Measurements from ENCODE around the gene C20orf144.
"Not testable (repeated sequence)": the region's sequence is repeated elsewhere in the genome, so short reads cannot be mapped to it uniquely, and the experiment has no call there.

The C20orf144 gene

DNA sequence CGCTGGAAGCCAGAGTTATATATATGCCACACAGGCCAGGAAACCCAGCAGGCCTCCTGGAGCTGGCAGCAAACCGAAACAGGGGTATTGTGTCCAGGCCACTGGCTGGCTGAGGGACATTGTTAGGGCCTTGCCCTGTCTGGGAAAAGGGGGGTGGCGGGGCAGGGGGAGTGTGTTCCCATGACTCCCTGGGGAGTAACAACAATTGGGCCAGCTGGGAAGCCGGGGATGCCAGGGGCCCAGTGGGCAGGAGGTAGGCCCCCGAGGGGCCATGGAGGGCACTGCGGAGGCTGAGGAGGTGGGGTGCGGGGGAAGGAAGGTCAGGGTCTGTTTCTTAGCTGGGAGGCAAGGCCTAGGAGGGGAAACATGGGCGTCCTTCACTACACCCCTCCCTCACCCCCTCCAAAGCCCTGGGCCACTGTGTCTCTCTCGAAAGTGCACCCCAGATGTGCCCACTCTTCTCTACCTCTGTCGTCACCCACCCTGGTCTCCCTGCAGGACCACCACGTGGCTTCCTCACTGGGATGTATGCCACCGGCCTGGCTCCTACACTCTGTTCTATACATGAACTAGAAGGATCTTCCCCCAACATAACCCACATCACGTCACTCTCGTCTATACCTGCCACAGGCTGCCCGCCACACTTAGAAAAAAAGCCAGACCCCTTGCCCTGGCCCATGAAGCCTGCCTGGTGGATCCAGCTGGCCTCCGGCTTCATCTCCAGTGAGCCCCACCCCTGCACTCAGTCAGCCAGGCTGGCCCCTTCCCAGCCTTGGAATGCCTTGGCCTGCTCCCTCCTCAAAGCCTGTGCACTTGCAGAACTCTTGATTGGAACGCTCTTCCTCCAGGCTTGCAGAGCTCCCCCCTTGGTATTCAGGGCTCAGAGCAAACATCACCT lies 31.9 kb downstream of the C20orf144 start:
- no peak for DNase-seq (ENCODE audit: low read depth)
- TF ChIP-seq, protein P1, sequence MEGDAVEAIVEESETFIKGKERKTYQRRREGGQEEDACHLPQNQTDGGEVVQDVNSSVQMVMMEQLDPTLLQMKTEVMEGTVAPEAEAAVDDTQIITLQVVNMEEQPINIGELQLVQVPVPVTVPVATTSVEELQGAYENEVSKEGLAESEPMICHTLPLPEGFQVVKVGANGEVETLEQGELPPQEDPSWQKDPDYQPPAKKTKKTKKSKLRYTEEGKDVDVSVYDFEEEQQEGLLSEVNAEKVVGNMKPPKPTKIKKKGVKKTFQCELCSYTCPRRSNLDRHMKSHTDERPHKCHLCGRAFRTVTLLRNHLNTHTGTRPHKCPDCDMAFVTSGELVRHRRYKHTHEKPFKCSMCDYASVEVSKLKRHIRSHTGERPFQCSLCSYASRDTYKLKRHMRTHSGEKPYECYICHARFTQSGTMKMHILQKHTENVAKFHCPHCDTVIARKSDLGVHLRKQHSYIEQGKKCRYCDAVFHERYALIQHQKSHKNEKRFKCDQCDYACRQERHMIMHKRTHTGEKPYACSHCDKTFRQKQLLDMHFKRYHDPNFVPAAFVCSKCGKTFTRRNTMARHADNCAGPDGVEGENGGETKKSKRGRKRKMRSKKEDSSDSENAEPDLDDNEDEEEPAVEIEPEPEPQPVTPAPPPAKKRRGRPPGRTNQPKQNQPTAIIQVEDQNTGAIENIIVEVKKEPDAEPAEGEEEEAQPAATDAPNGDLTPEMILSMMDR (IDR thresholded peaks at IDR 0.05; ENCODE audit: low read depth, low read length, missing control alignments) = no peak
- H3K4me3 ChIP-seq (ENCODE audit: low read depth, low read length) = no peak overlapping the region
- in situ Hi-C loops (cut with HindIII; ENCODE audit: low sequenced_read_pairs) = no loop called here

DNA sequence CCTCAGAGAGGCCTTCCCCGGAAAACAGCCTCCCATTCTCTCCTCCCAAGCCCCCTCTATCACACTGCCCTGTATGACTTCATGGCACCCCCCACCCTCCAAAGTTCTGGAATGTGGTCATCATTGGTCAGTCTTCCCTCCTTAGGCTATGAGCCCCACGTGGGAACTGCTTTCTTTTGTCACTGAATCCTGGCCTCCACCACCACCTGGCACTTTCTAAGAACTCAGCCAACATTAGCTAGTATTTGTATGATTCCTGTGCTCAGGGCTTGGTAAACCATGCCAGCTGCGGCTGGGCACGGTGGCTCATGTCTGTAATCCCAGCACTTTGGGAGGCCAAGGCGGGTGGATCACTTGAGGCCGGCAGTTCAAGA lies 32.5 kb downstream of the C20orf144 start:
- DNase-seq (ENCODE audit: low read depth) = no peak
- in situ Hi-C loops (cut with HindIII; ENCODE audit: low sequenced_read_pairs) = no loop called here
- H3K4me3 ChIP-seq (ENCODE audit: low read depth, low read length) = no peak overlapping the region
- TF ChIP-seq, protein P1 (IDR thresholded peaks at IDR 0.05; ENCODE audit: low read depth, low read length, missing control alignments) = no peak

DNA sequence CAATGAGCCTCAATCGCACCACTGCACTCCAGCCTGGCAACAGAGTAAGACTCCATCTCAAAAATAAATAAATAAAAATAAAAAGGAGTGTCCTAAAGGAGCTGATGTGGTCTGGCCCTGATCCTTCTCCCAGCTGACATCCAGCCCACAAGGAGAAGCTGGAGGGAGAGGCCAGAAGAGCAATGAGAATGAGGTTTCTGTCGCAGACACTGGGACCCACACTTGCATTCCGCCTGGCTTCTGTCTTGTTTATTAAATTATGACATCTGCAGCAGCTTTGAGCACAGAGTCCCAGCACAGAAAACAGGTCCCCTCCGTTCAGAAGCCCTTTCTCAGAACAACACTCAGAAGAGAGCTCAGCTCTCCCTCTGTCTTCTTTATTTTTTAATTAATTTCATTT lies 34.3 kb downstream of the C20orf144 start:
- in situ Hi-C loops (cut with HindIII; ENCODE audit: low sequenced_read_pairs) = no loop called here
- TF ChIP-seq, protein P1 (IDR thresholded peaks at IDR 0.05; ENCODE audit: low read depth, low read length, missing control alignments) = no peak
- no peak overlapping the region for H3K4me3 ChIP-seq (ENCODE audit: low read depth, low read length)
- DNase-seq (ENCODE audit: low read depth) = no peak

DNA sequence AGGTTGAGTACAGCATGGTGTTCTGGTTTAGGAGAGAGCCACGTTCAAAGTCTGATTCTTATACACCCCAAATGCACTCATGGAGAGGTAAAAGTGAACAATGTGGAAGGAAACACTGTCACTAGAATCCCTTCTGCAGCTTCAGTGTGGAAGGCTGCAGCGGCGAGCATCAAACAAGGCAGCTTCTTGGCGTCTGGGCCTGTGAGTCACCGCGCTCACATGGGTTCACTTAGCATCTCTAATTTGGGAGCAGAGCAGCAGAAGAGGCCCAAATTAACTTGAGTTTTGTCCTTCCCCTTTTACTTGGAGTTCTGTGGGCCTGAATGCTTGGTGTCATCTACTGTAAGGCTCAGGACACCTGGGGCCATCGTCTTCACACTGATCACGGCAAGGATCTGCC lies 35.0 kb downstream of the C20orf144 start:
- peak; percentile 44 for DNase-seq (ENCODE audit: low read depth)
- in situ Hi-C loops (cut with HindIII; ENCODE audit: low sequenced_read_pairs) = no loop called here
- no peak overlapping the region for H3K4me3 ChIP-seq (ENCODE audit: low read depth, low read length)
- TF ChIP-seq, protein P1 (IDR thresholded peaks at IDR 0.05; ENCODE audit: low read depth, low read length, missing control alignments) = no peak

DNA sequence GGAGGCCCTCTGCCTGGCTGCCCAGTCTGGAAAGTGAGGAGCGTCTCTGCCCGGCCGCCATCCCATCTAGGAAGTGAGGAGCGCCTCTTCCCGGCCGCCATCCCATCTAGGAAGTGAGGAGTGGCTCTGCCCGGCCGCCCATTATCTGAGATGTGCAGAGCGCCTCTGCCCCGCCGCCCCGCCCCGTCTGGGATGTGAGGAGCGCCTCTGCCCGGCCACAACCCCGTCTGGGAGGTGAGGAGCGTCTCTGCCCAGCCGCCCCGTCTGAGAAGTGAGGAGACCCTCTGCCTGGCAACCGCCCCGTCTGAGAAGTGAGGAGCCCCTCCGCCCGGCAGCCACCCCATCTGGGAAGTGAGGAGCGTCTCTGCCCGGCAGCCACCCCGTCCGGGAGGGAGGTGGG lies 36.8 kb downstream of the C20orf144 start:
- in situ Hi-C loops (cut with HindIII; ENCODE audit: low sequenced_read_pairs); DNase-seq (ENCODE audit: low read depth); H3K4me3 ChIP-seq (ENCODE audit: low read depth, low read length): not testable (repeated sequence)

DNA sequence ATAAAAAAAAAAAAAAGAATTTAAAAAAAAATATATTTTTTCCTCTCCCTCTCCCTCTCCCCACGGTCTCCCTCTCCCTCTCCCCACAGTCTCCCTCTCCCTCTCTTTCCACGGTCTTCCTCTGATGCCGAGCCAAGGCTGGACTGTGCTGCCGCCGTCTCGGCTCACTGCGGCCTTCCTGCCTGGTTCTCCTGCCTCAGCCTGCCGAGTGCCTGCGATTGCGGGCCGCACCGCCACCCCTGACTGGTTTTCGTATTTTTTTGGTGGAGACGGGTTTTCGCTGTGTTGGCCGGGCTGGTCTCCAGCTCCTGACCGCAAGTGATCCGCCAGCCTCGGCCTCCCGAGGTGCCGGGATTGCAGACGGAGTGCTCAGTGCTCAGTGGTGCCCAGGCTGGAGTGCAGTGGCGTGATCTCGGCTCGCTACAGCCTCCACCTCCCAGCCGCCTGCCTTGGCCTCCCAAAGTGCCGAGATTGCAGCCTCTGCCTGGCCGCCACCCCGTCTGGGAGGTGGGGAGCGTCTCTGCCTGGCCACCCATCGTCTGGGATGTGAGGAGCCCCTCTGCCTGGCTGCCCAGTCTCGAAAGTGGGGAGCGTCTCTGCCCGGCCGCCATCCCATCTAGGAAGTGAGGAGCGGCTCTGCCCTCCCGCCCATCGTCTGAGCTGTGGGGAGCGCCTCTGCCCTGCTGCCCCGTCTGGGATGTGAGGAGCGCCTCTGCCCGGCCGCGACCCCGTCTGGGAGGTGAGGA lies 38.7 kb downstream of the C20orf144 start:
- in situ Hi-C loops (cut with HindIII; ENCODE audit: low sequenced_read_pairs); H3K4me3 ChIP-seq (ENCODE audit: low read depth, low read length); DNase-seq (ENCODE audit: low read depth): not testable (repeated sequence)

DNA sequence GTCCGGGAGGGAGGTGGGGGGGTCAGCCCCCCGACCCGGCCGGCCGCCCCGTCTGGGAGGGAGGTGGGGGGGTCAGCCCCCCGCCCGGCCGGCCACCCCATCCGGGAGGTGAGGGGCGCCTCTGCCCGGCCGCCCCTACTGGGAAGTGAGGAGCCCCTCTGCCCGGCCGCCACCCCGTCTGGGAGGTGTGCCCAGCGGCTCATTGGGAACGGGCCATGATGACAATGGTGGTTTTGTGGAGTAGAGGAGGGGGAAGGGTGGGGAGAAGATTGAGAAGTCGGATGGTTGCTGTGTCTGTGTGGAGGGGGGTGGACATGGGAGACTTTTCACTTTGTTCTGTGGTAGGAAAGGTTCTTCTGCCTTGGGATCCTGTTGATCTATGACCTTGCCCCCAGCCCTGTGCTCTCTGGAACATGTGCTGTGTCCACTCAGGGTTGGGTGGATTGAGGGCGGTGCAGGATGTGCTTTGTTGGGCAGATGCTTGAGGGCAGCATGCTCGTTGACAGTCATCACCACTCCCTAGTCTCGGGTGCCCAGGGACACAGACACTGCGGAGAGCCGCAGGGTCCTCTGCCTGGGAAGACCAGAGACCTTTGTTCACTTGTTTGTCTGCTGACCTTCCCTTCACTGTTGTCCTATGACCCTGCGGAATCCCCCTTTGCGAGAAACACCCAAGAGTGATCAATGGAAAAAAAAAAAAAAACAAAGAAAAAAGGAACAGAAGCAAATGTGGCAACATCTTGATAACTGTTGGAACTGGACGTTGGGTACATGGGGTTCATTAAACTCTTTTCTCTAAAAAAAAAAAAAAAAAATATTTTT lies 39.7 kb downstream of the C20orf144 start:
- no peak overlapping the region for H3K4me3 ChIP-seq (ENCODE audit: low read depth, low read length)
- TF ChIP-seq, protein P1 (IDR thresholded peaks at IDR 0.05; ENCODE audit: low read depth, low read length, missing control alignments) = no peak
- DNase-seq (ENCODE audit: low read depth) = no peak
- in situ Hi-C loops (cut with HindIII; ENCODE audit: low sequenced_read_pairs) = no loop called here
